ENCODE data around the gene GABRR1. TPM values are rescaled to one million over a fixed set of nuclear protein-coding genes. Genes with fewer than 3 reads are reported as not detected.

Gene GABRR1
- total and polyA plus RNA-seq, 8 donors, result 0.15 to 0.45 TPM; not detected in 6

- no peak for DNase-seq
- Histone ChIP-seq H3K27ac (no peak overlapping the region), H3K4me3 (no peak overlapping the region), H3K4me1 (no peaks in the 10 kb centered on the region), H3K9me3 (no peaks in the 10 kb centered on the region), H3K27me3 (no peaks in the 10 kb centered on the region), H3K36me3 (no peaks in the 10 kb centered on the region)
- intact Hi-C loops (cut with DNase I; ENCODE audit: low total_unique reads), result no loop called here
- TF ChIP-seq EP300 (IDR thresholded peaks at IDR 0.05) (no peak), CTCF (IDR thresholded peaks at IDR 0.05) (no peak), POLR2AphosphoS5 (IDR thresholded peaks at IDR 0.05) (no peak), POLR2A (IDR thresholded peaks at IDR 0.05) (no peak)
These were observed 37.4 kb upstream of the GABRR1 start for GRCh38 chr6:89254569-89254968.

GRCh38 chr6:89252907-89253306, 35.7 kb upstream of the GABRR1 start:
- no peak for DNase-seq
- H3K4me3 ChIP-seq, result no peak overlapping the region
- TF ChIP-seq CTCF (IDR thresholded peaks at IDR 0.05) (no peak), POLR2AphosphoS5 (IDR thresholded peaks at IDR 0.05) (no peak), POLR2A (IDR thresholded peaks at IDR 0.05) (no peak), EP300 (IDR thresholded peaks at IDR 0.05) (no peak)
- intact Hi-C loops (cut with DNase I; ENCODE audit: low total_unique reads), result no loop called here
- H3K4me1 ChIP-seq, result no peaks in the 10 kb centered on the region
- no peaks in the 10 kb centered on the region for H3K27me3 ChIP-seq
- WGBS, 5 donors, result 39 to 66% (median 58%) methylated on average over 2 of the region's 2 CpGs
- no peak overlapping the region for H3K27ac ChIP-seq
- no peaks in the 10 kb centered on the region for H3K9me3 ChIP-seq
- H3K36me3 ChIP-seq, result no peaks in the 10 kb centered on the region

- H3K27ac ChIP-seq, result no peak overlapping the region
- intact Hi-C loops (cut with DNase I; ENCODE audit: low total_unique reads), result no loop called here
- H3K9me3 ChIP-seq, result no peaks in the 10 kb centered on the region
- TF ChIP-seq CTCF (IDR thresholded peaks at IDR 0.05) (no peak), POLR2AphosphoS5 (IDR thresholded peaks at IDR 0.05) (no peak), EP300 (IDR thresholded peaks at IDR 0.05) (no peak), POLR2A (IDR thresholded peaks at IDR 0.05) (no peak)
- no peaks in the 10 kb centered on the region for H3K4me1 ChIP-seq
- H3K4me3 ChIP-seq, result no peak overlapping the region
- no peaks in the 10 kb centered on the region for H3K27me3 ChIP-seq
- no peaks in the 10 kb centered on the region for H3K36me3 ChIP-seq
- WGBS, 5 donors, result 93 to 98% (median 96%) methylated on average over 9 to 10 of the region's 10 CpGs
- DNase-seq, result no peak
These were observed 34.8 kb upstream of the GABRR1 start for GRCh38 chr6:89251976-89252375.

GRCh38 chr6:89251170-89251569, 34.0 kb upstream of the GABRR1 start:
- Histone ChIP-seq H3K4me1 (no peaks in the 10 kb centered on the region), H3K4me3 (no peak overlapping the region), H3K27me3 (no peaks in the 10 kb centered on the region), H3K36me3 (no peaks in the 10 kb centered on the region), H3K9me3 (no peaks in the 10 kb centered on the region), H3K27ac (no peak overlapping the region)
- no peak for DNase-seq
- intact Hi-C loops (cut with DNase I; ENCODE audit: low total_unique reads), result no loop called here
- 69 to 90% (median 87%) methylated on average over 2 of the region's 2 CpGs for WGBS, 5 donors
- TF ChIP-seq EP300 (IDR thresholded peaks at IDR 0.05) (no peak), POLR2AphosphoS5 (IDR thresholded peaks at IDR 0.05) (no peak), POLR2A (IDR thresholded peaks at IDR 0.05) (no peak), CTCF (IDR thresholded peaks at IDR 0.05) (no peak)

Data from stomach (tissue), 9 donors.